Frontal cortex (tissue), 4 donors: Measurements from ENCODE around the gene POTEJ. TPM values are rescaled to one million over a fixed set of nuclear protein-coding genes. Genes with fewer than 3 reads are reported as not detected.
A peak's percentile ranks its signal among the peaks of the same experiment; 100 is the strongest.
"Not testable (repeated sequence)": the region's sequence is repeated elsewhere in the genome, so short reads cannot be mapped to it uniquely, and the experiment has no call there.

Experiments used
- DNase-seq, 2 donors: peaks; one replicate each; pipeline ENCODE4 v3.0.0; 2012; ENCODE audit warnings: low spot score in 2 of 2
- FAIRE-seq: peaks from 2 replicates; lab custom pipeline; 2012; peaks lifted over from hg19 to GRCh38; lab: Jason Lieb, UNC
- total RNA-seq: library from RNA; depleted of rRNA; stranded (reverse); fragments of >200 nt; gene quantifications from one replicate; pipeline ENCODE4 v1.2.3, GENCODE V29; 2014
- donor health status: control.
- donor health status: control.
- donor health status: control.

The POTEJ gene
- total RNA-seq, 1 donor from 2014 or later = not detected

GRCh38 chr2:130599393-130599792 lies 11.8 kb upstream of the POTEJ start, which contains the start of gene CFC1:
CFC1 (minus strand) TSS chr2:130599575; CDS start chr2:130599287, 288 bp downstream.
- DNase-seq, FAIRE-seq: not testable (repeated sequence)

- not testable (repeated sequence) for FAIRE-seq
These were observed 11.3 kb upstream of the POTEJ start for GRCh38 chr2:130599926-130600325.

GRCh38 chr2:130601648-130602302 lies 9.5 kb upstream of the POTEJ start:
- not testable (repeated sequence) for FAIRE-seq, DNase-seq

More at GRCh38 chr2:130599926-130600325, 11.3 kb upstream of the POTEJ start:
- DNase-seq = not testable (repeated sequence)

GRCh38 chr2:130608276-130609001 lies 2.8 kb upstream of the POTEJ start:
- not testable (repeated sequence) for FAIRE-seq

GRCh38 chr2:130609002-130609920 lies 2.0 kb upstream of the POTEJ start:
- DNase-seq, FAIRE-seq: not testable (repeated sequence)

More at GRCh38 chr2:130608276-130609001, 2.8 kb upstream of the POTEJ start:
- not testable (repeated sequence) for DNase-seq

- not testable (repeated sequence) for DNase-seq, FAIRE-seq
These were observed 754 bp upstream of the POTEJ start for GRCh38 chr2:130610486-130610885.

GRCh38 chr2:130628784-130629475 lies 17.7 kb downstream of the POTEJ start:
- not testable (repeated sequence) for DNase-seq, FAIRE-seq

- FAIRE-seq, DNase-seq: not testable (repeated sequence)
These were observed 27.7 kb downstream of the POTEJ start for GRCh38 chr2:130638973-130639372.

- DNase-seq, FAIRE-seq: not testable (repeated sequence)
These were observed 30.4 kb downstream of the POTEJ start for GRCh38 chr2:130641688-130642087.

- not testable (repeated sequence) for FAIRE-seq, DNase-seq
These were observed 38.0 kb downstream of the POTEJ start for GRCh38 chr2:130649285-130649684.

- not testable (repeated sequence) for DNase-seq, FAIRE-seq
These were observed 53.3 kb downstream of the POTEJ start for GRCh38 chr2:130664506-130664905.

GRCh38 chr2:130665596-130665995 lies 54.4 kb downstream of the POTEJ start:
- DNase-seq, FAIRE-seq: not testable (repeated sequence)

GRCh38 chr2:130667516-130667915 lies 56.3 kb downstream of the POTEJ start:
- not testable (repeated sequence) for FAIRE-seq, DNase-seq

- DNase-seq, FAIRE-seq: not testable (repeated sequence)
These were observed 58.9 kb downstream of the POTEJ start for GRCh38 chr2:130670026-130670745.

GRCh38 chr2:130692041-130692770 lies 81.0 kb downstream of the POTEJ start:
- DNase-seq, FAIRE-seq: not testable (repeated sequence)

- FAIRE-seq = not testable (repeated sequence)
- DNase-seq = peak in 1 of 2 donors; percentile 32
These were observed 82.2 kb downstream of the POTEJ start for GRCh38 chr2:130693474-130693873.

- not testable (repeated sequence) for FAIRE-seq, DNase-seq
These were observed 92.0 kb downstream of the POTEJ start for GRCh38 chr2:130703250-130703649.
